Astrocyte (in vitro differentiated cells and primary cell): ENCODE results near the gene HAPLN3. TPM values are rescaled to one million over a fixed set of nuclear protein-coding genes. Genes with fewer than 3 reads are reported as not detected.
A peak's percentile ranks its signal among the peaks of the same experiment; 100 is the strongest.

Source experiments
- DNase-seq: peaks from one replicate; pipeline ENCODE4 v3.0.0-alpha.2; 2010; ENCODE audit warnings: low read depth
- FAIRE-seq: peaks from 2 replicates; lab custom pipeline; 2011; peaks lifted over from hg19 to GRCh38; lab: Jason Lieb, UNC
- H2AFZ ChIP-seq: 2 replicates; pipeline ENCODE4 v1.6.0; 2012; ENCODE audit warnings: low read depth, low read length, inconsistent platforms
- H3K27ac ChIP-seq: 2 replicates; pipeline ENCODE4 v1.5.1; 2011; ENCODE audit warnings: low read depth, low read length, inconsistent platforms
- H3K27me3 ChIP-seq: 2 replicates; pipeline ENCODE4 v1.6.0; 2011; ENCODE audit warnings: low read length, inconsistent platforms; ENCODE audit not compliant: insufficient read depth
- H3K36me3 ChIP-seq: 2 replicates; pipeline ENCODE4 v1.5.1; 2011; ENCODE audit warnings: low read length, inconsistent platforms; ENCODE audit not compliant: insufficient read depth
- H3K4me1 ChIP-seq: 2 replicates; pipeline ENCODE4 v1.5.1; 2011; ENCODE audit warnings: low read length, inconsistent platforms; ENCODE audit not compliant: insufficient read depth
- H3K4me2 ChIP-seq: 2 replicates; pipeline ENCODE4 v1.6.0; 2012; ENCODE audit warnings: low read length, inconsistent platforms
- H3K4me3 ChIP-seq: 2 replicates; pipeline ENCODE4 v1.5.1; 2011; ENCODE audit warnings: low read depth, mild to moderate bottlenecking, low read length, inconsistent platforms; ENCODE audit not compliant: insufficient read depth
- H3K79me2 ChIP-seq: 2 replicates; pipeline ENCODE4 v1.6.0; 2012; ENCODE audit warnings: mild to moderate bottlenecking, low read length, inconsistent platforms; ENCODE audit not compliant: insufficient read depth
- H3K9ac ChIP-seq: 2 replicates; pipeline ENCODE4 v1.6.0; 2012; ENCODE audit warnings: mild to moderate bottlenecking, low read length, inconsistent platforms
- H3K9me3 ChIP-seq: 2 replicates; pipeline ENCODE4 v1.5.1; 2012; ENCODE audit warnings: low read depth, mild to moderate bottlenecking, low read length, inconsistent platforms; ENCODE audit not compliant: insufficient read depth
- H4K20me1 ChIP-seq: 2 replicates; pipeline ENCODE4 v1.6.0; 2012; ENCODE audit warnings: low read length, inconsistent platforms; ENCODE audit not compliant: insufficient read depth
- H3K27ac Mint-ChIP-seq: one replicate; pipeline ENCODE4 v1.8.0; 2021; ENCODE audit warnings: mild to moderate bottlenecking, mixed read lengths; ENCODE audit not compliant: unreplicated experiment
- H3K27me3 Mint-ChIP-seq: one replicate; pipeline ENCODE4 v1.8.0; 2021; ENCODE audit warnings: low read depth, mixed read lengths; ENCODE audit not compliant: unreplicated experiment
- H3K36me3 Mint-ChIP-seq: one replicate; pipeline ENCODE4 v1.8.0; 2021; ENCODE audit warnings: low read depth, mixed read lengths; ENCODE audit not compliant: unreplicated experiment
- H3K4me1 Mint-ChIP-seq: one replicate; pipeline ENCODE4 v1.8.0; 2021; ENCODE audit warnings: low read depth, mixed read lengths; ENCODE audit not compliant: unreplicated experiment
- H3K4me3 Mint-ChIP-seq: one replicate; pipeline ENCODE4 v1.8.0; 2021; ENCODE audit warnings: mild to moderate bottlenecking, moderate library complexity, mixed read lengths; ENCODE audit not compliant: unreplicated experiment
- H3K9me3 Mint-ChIP-seq: one replicate; pipeline ENCODE4 v1.8.0; 2021; ENCODE audit warnings: mild to moderate bottlenecking, mixed read lengths; ENCODE audit not compliant: unreplicated experiment
- CTCF ChIP-seq: IDR thresholded peaks from 2 replicates; pipeline ENCODE4 v1.5.1; 2011; ENCODE audit warnings: low read depth, mild to moderate bottlenecking, inconsistent platforms, low read length, moderate library complexity; ENCODE audit not compliant: insufficient read depth
- EZH2 ChIP-seq: IDR thresholded peaks from 2 replicates; pipeline ENCODE4 v1.6.1; 2012; ENCODE audit warnings: mild to moderate bottlenecking, low read length, inconsistent platforms; ENCODE audit not compliant: insufficient read depth
- total RNA-seq: library from RNA; stranded (reverse); gene quantifications from 2 replicates; pipeline ENCODE4 v1.2.1, GENCODE V29; 2021

The HAPLN3 gene
- total RNA-seq, 1 donor from 2014 or later = 8.2 TPM

GRCh38 chr15:88896333-88897033, 1.1 kb upstream of the HAPLN3 start:
- H4K20me1 ChIP-seq = peaks cover 31% of the 10 kb centered on the region
- no peaks in the 10 kb centered on the region for H3K79me2 ChIP-seq
- Mint-ChIP-seq H3K9me3 (no peaks in the 10 kb centered on the region), H3K4me1 (peaks cover 22% of the 10 kb centered on the region), H3K27ac (no peak overlapping the region), H3K36me3 (peaks cover 10% of the 10 kb centered on the region), H3K4me3 (peak overlapping the region; percentile 25), H3K27me3 (peaks cover 14% of the 10 kb centered on the region)
- H3K36me3 ChIP-seq = peaks cover 9% of the 10 kb centered on the region
- FAIRE-seq = no peak
- H3K9ac ChIP-seq = no peak overlapping the region
- DNase-seq = no peak
- H3K4me3 ChIP-seq = no peak overlapping the region
- H3K4me1 ChIP-seq = peaks cover 40% of the 10 kb centered on the region
- no peak for TF ChIP-seq CTCF
- no peak for TF ChIP-seq EZH2
- no peaks in the 10 kb centered on the region for H3K27me3 ChIP-seq
- H3K4me2 ChIP-seq = peak overlapping the region; percentile 65
- H3K9me3 ChIP-seq = no peaks in the 10 kb centered on the region
- H2AFZ ChIP-seq = no peak overlapping the region
- H3K27ac ChIP-seq = no peak overlapping the region

- H3K36me3 ChIP-seq = no peaks in the 10 kb centered on the region
- peak overlapping the region; percentile 27 for H3K4me3 Mint-ChIP-seq
- no peaks in the 10 kb centered on the region for H3K27me3 ChIP-seq
- DNase-seq = no peak
- peak; percentile 58 for TF ChIP-seq EZH2
- peak; percentile 54 for TF ChIP-seq CTCF
- peak; percentile 23 for FAIRE-seq
- no peaks in the 10 kb centered on the region for H3K9me3 ChIP-seq
- H3K4me1 ChIP-seq = peaks cover 32% of the 10 kb centered on the region
- peaks cover 23% of the 10 kb centered on the region for H4K20me1 ChIP-seq
- peaks cover 14% of the 10 kb centered on the region for H3K27me3 Mint-ChIP-seq
- H3K27ac Mint-ChIP-seq = no peak overlapping the region
- H3K27ac ChIP-seq = no peak overlapping the region
- peaks cover 17% of the 10 kb centered on the region for H3K4me1 Mint-ChIP-seq
- peak overlapping the region; percentile 95 for H3K4me2 ChIP-seq
- no peaks in the 10 kb centered on the region for H3K9me3 Mint-ChIP-seq
- H3K9ac ChIP-seq = peak overlapping the region; percentile 80
- H3K36me3 Mint-ChIP-seq = peaks cover 7% of the 10 kb centered on the region
- H2AFZ ChIP-seq = peak overlapping the region; percentile 2
- no peaks in the 10 kb centered on the region for H3K79me2 ChIP-seq
- H3K4me3 ChIP-seq = peak overlapping the region; percentile 61
Measured at GRCh38 chr15:88894348-88894818, 961 bp downstream of the HAPLN3 start.

- TF ChIP-seq EZH2 = no peak
- Mint-ChIP-seq H3K27me3 (peaks cover 14% of the 10 kb centered on the region), H3K4me1 (peaks cover 5% of the 10 kb centered on the region), H3K9me3 (no peaks in the 10 kb centered on the region), H3K36me3 (no peaks in the 10 kb centered on the region), H3K4me3 (no peak overlapping the region), H3K27ac (no peak overlapping the region)
- no peak for DNase-seq
- no peaks in the 10 kb centered on the region for H3K9me3 ChIP-seq
- no peaks in the 10 kb centered on the region for H3K36me3 ChIP-seq
- H2AFZ ChIP-seq = no peak overlapping the region
- H3K4me2 ChIP-seq = no peak overlapping the region
- no peaks in the 10 kb centered on the region for H3K79me2 ChIP-seq
- no peak overlapping the region for H3K9ac ChIP-seq
- no peak overlapping the region for H3K4me3 ChIP-seq
- no peaks in the 10 kb centered on the region for H3K27me3 ChIP-seq
- H3K27ac ChIP-seq = no peak overlapping the region
- no peak for FAIRE-seq
- H4K20me1 ChIP-seq = peaks cover 14% of the 10 kb centered on the region
- peaks cover 20% of the 10 kb centered on the region for H3K4me1 ChIP-seq
Measured at GRCh38 chr15:88891540-88892254, 3.6 kb downstream of the HAPLN3 start.
